ENCODE measurements around the gene PNLIPRP3.
"Not testable (repeated sequence)": the region's sequence is repeated elsewhere in the genome, so short reads cannot be mapped to it uniquely, and the experiment has no call there.

The PNLIPRP3 gene

GRCh38 chr10:116427671-116428070 lies at the start of gene PNLIPRP3:
TSS of gene PNLIPRP3 (plus strand) at chr10:116427847. CDS start at chr10:116428013, 166 bp downstream.
- DNase-seq, result no peak

DNA sequence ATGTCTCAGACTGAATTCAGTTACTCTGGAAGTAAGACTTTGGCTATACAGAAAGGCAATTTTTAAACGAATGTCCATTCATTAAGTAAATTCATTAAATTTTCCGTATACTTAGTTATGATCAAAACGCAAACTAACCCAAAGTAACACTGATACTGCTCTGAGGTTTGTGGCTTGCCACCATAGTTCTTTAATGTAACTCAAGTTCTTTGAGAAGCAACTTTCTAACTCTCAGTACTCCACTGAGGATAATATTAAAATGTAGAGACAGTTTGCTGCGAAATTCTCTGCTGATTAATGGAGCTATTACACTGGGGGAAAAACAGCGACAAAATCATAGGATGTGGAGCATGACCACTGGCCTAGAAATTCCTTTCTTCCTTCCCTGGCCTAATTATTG lies 45.4 kb upstream of the PNLIPRP3 start:
- no peak for DNase-seq

DNA sequence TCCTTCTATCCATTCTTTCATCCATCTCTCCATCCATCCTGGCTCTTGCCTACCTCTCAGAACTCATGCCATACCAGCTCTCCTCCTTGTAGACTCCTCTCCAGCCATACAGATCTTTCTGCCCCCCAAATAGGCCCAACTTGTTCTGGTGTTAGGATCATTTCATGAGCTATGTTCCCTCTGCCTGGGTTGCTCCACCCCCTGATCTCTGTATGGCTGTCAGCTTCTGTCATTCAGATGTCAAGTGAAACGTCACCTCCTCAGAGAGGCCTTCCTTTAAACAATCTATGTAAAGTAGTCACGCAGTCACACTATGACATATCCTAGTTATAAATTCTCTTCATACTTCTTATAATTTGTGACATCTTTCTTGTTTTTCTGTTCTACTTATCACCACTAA lies 42.3 kb upstream of the PNLIPRP3 start:
- DNase-seq, result no peak

DNA sequence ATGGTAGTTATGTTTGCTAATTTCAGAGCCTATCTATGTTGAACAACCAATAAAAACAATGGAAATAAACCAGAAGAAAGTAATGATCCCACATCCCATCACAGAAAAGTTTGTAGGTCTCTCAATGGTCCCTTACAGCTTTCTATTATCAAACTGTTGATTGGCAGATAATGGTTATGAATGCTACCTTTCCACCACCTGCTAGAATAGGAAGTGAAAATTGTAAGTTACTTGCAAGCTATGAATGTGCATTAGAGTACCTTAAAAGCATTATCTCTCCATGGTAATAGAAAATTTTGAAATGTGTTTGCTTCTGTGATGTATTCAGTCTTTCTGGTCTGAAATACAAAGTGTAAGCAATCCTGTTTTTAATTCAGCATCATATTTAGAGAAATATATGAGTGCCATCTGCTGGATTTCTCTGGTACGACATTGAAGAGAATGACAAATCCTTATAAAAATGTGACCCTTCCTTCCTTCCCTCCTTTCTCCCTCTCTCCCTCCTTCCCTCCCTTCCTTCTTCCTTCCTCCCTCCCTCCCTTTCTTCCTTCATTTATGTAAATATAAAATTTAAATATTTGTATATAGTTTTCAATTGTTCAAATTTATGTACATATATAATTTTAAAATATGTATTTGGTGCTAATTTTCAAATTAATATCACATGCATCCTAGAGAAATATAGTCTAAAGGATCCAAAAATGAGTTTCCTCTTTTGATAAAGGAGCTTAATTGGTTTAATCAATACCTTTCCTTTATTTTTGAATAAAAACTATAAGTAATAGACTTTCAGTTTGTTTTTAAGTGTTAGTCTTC lies 41.4 kb upstream of the PNLIPRP3 start:
- DNase-seq, result no peak

GRCh38 chr10:116393246-116393831 lies 34.3 kb upstream of the PNLIPRP3 start:
- not testable (repeated sequence) for DNase-seq

- no peak for DNase-seq
Measured at GRCh38 chr10:116395223-116395985, 32.2 kb upstream of the PNLIPRP3 start.

DNA sequence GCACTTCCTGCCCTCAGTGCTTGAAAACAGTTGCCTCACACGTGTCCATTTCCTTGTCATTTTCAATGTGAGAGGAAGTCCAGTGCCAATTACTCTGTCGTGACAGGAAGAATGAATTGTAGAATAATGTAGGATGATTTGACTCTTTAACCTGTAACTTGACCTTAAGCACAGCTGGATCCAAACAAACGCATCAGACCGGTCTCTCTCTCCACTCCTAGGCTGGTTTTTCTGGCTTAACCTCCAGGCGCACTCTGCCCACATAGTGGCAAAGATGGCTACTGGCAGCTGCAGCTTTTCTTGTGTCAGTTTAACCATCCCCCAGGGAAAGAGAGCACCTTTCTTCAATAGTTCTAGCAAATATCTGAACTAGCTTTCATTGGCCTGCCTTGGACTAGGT lies 29.4 kb upstream of the PNLIPRP3 start:
- no peak for DNase-seq

DNA sequence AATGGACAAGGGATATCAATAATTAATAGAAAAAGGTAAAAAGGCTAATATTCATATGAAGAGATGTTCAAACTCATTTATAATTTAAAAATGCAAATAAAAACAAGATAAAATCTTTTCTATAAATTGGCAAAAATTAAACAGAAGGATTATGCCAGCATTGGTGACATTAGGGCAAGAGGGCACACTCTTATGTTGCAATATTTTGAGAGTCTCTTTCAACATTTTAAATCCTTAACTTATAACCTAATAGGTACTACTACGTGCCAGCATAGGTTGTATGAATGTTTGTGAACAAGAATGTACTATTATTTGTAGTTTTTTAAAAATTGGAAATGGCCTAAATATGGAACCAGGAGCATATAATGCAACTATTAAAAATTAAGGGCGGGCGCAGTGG lies 24.8 kb upstream of the PNLIPRP3 start:
- DNase-seq, result no peak

DNA sequence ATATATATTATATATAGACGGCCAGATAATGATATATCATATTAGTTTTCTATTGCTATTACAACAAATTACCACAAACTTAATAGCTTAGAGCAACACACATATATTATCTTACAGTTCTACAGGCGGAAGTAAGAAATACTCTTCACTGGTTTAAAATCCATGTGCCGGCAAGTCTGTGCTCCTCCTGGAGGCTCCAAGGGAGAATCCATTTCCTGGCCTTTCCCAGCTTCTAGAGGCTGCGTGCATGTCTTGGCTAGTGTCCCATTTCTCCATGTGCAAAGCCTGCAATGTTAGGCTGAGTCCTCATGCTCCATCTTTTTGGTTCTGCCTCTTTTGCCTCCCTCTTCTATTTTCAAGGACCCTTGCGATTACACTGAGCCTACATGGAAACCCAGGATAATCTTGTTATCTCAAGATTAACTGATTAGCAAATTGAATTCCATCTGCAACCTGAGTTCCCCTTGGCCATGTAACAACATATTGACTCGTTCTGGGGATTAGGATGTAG lies 23.9 kb upstream of the PNLIPRP3 start:
- DNase-seq, result no peak

GRCh38 chr10:116408719-116409118 lies 18.9 kb upstream of the PNLIPRP3 start:
- DNase-seq, result no peak

DNA sequence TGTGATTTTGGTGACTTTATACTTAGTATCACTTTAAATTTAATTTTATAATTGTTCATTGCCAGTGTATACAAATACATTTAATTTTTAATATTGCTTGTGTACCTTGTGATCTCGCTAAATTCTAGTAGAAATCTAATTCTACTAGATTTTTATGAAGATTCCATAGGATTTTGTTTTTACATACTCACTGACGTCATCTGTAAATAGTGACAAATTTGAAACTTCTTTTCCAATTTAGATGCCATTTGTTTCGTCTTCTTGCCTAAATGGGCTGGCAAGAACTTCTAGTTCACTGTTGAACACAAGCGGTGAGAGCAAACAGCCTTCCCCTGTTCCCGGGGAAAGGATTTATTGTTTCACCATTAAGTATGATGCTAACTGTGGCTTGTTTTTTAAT lies 17.3 kb upstream of the PNLIPRP3 start:
- DNase-seq, result no peak

DNA sequence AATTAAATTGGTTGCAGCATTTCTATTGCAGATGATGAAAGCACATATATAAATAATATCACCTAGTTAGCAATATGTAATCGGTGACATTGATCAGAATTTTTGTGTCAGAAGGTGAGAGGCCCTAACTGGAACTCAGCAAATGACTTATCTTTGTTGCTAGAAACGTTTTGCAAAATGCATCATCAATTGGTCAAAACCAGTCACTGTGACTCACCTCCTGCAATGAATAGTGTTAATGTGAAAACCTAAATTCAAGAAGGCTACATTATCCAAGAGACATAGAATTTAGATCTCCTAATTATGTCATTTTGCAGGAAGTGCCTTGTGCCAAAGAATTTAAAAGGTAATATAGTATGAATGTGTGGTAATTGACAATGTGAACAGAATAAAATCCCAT lies 9.8 kb upstream of the PNLIPRP3 start:
- no peak for DNase-seq

GRCh38 chr10:116418389-116418788 lies 9.3 kb upstream of the PNLIPRP3 start:
- no peak for DNase-seq

DNA sequence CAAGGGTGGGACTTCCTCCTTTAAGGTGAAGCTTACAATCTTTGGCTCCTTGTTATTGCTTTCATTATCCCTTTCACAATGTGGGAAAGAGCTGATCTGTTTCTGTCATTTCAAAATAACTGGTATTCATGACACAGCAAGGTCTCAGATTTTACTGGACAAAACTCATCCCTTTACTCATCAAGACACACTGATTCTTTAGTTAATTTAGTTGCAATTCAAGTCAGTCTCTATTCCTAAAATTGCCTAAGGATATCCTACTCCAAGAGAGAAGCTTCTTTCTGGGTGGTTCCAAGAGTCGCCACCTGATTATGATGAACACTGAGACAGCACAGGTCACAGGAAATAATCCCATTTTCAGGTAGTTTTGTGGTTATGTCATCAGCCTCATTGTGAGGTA lies 5.8 kb upstream of the PNLIPRP3 start:
- DNase-seq, result no peak

DNA sequence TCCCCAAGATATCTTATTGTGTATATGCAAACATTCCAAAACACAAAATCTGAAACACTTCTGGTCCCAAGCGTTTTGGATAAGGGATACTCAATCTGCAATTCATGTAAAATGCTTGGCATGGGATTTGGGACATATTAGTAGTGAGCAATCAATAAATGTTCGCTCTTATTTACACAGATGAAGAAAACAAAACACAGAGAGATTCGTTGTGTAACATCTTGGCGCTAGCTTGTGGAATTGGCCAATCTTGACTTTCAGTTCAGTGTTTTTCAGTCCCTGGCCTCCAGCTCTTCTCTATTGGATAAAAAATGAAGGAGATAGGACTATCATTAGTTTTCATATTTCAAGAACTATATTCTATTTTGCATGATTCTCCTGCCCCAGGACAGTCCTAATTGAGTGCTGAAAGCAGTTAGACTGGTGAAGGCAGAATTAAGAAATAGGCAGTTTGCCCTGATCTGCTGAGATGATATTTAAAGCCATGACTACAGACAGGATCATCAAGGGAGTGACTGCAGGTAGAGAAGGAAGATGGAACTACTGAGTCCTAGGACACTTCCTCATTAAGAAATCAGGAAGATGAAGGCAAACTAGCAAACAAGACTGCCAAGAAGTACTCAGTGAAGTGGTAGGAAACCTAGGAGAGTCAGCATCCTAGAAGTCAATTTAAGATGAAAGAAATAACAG lies 1.8 kb downstream of the PNLIPRP3 start:
- DNase-seq, result no peak

- DNase-seq, result no peak
Measured at GRCh38 chr10:116430288-116430687, 2.6 kb downstream of the PNLIPRP3 start.

DNA sequence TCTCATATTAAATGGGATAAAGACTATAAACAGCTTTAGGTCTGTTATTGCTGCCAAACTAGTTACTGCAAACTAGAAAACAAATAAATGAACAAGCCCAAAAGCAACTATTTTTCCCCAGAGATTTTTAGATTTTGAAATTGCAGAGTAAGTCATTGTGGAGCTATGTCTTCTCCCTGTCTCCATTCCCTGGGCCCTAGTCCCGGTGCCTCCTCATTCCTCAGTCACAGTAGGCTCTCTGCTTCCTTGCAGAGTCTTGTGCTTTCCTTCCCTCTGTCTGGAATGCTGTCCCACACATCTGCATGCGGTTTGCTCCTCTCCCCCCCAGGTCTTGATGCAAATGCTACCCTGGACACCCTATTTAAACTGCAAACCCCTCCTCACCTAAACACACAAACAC lies 4.0 kb downstream of the PNLIPRP3 start:
- DNase-seq, result no peak

GRCh38 chr10:116437076-116437692 lies 9.5 kb downstream of the PNLIPRP3 start:
- DNase-seq, result no peak

DNA sequence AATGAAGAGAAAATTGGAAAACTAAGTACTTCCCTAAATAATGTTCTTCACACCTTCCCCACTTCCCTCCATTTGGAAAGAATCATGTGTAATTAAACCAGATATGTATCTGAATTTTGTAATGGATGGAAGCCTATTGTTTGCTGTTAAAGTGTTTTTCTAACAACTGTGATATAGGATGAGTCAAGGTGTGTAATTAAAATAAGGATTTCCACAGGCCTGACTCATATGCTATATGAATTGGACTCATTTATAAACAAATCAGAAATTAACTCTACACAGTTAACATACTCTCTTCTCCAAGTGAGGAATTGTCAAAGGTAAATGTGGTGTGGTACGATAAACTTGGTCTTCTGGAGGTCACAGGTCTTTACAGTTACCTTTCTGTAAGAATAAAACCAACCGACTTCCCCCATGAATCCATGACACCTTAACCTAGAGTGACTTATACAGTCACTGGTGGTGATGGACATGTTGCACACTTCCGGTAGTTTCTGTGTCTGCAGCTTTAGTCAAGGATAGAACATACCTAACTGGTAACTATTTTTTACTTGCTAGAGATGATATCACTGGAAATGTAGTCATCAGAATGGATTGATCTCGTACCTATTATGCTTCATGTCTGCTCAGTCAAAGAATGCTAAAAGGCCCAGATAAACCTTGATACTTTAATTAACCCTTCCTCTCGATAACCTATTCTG lies 12.8 kb downstream of the PNLIPRP3 start:
- no peak for DNase-seq

DNA sequence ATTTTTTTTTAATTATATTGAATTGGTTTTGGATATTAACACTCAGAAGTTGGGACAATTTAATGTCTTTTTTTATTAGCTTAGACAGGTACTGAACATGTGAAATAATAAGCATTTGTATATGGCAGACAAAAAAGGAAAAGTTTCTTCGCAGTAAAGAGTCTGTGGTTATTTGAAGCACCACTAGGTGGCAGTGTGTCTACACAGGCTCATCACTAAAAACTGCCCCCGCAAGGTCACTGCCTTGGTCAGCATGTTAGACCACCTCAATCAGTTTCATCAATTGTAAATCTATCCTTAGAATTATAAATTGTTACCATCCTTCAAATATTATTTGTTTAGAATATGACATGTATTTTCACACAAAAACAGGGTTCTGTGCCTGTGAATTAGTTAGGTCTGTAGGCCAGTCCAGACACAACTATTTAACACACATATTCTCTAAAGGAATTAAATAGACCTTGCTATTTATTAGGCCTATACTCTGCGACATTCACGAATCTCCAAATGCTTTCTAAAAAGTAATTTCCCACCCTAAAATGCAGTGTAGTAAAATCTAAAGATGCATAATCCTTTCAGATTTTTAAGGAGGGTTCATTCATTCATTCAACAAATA lies 17.0 kb downstream of the PNLIPRP3 start:
- DNase-seq, result peak; percentile 28

DNA sequence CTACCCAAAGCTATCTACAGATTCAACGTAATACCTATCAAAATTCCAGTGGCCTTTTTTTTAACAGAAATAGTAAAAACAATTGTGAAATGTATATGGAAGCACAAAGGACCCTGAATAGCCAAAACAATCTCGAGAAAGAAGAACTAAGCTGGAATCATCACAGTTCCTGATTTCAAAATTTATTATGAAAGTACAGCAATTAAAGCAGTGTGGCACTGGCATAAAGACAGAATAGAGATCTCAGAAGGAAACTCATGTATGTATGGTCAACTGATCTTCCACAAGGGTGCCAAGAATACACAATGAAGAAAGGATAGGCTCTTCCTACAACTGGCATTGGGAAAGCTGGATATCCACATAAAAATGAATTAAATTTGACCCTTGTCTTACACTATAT lies 23.2 kb downstream of the PNLIPRP3 start:
- DNase-seq, result no peak

All from stimulated activated CD8-positive, alpha-beta memory T cell treated with anti-CD3 and anti-CD28 coated beads, Interleukin-4, amount 100 ng/mL, for 48 hours (primary cell).